ENCODE results near the gene TSC22D2. TPM values are rescaled to one million over a fixed set of nuclear protein-coding genes. Genes with fewer than 3 reads are reported as not detected.
A peak's percentile ranks its signal among the peaks of the same experiment; 100 is the strongest.

Gene TSC22D2
- total and polyA plus RNA-seq, 2 of the 4 experiments (the other 2 are of a cell fraction), result 12.2 to 20.5 TPM

- Histone ChIP-seq H3K27me3 (ENCODE audit: control insufficient read depth, insufficient read depth, low read length) (no peaks in the 10 kb centered on the region), H3K14ac (replicated peaks; ENCODE audit: low read depth, low read length) (no peak overlapping the region; the same call in 1 of the 2 replicates), H3K9ac (ENCODE audit: low read depth, low read length) (no peak overlapping the region), H3K9me1 (ENCODE audit: insufficient read depth, low read length) (peaks cover 7% of the 10 kb centered on the region), H3K79me1 (ENCODE audit: low read depth in 1 of 2, low read length in 2 of 2) (peaks cover 6 to 48% of the 10 kb centered on the region in 2 experiments; a peak in 3 of 4 replicates), H3K4me3 (ENCODE audit: insufficient read depth, low read depth, low read length) (no peak overlapping the region), H3K56ac (ENCODE audit: extremely low read depth, insufficient read depth, low read length) (no peak overlapping the region), H2BK120ac (ENCODE audit: low read depth, low read length) (peak overlapping the region; percentile 59; the same call in 1 of the 2 replicates), H3K23ac (ENCODE audit: low read depth, low read length) (no peak overlapping the region), H4K5ac (ENCODE audit: low read depth, low read length) (no peak overlapping the region), H3K4me1 (ENCODE audit: control insufficient read depth, insufficient read depth, low read length) (peaks cover 12% of the 10 kb centered on the region), H3K18ac (ENCODE audit: low read depth, low read length) (no peak overlapping the region; the same call in 1 of the 2 replicates), H3K27ac (ENCODE audit: insufficient read depth, low read length) (peak overlapping the region; percentile 51; the same call in 1 of the 2 replicates), H2AK9ac (replicated peaks; ENCODE audit: low read depth, low read length, poor library complexity) (no peak overlapping the region), H2AK5ac (ENCODE audit: low read depth, low read length) (no peak overlapping the region), H2BK15ac (ENCODE audit: low read depth, low read length) (no peak overlapping the region), H2BK20ac (ENCODE audit: low read depth, low read length) (no peak overlapping the region), H3K36me3 (ENCODE audit: control insufficient read depth, insufficient read depth, low read length) (peaks cover 2% of the 10 kb centered on the region; the same call in 1 of the 2 replicates), H2BK5ac (ENCODE audit: low read depth, low read length, poor library complexity, severe bottlenecking) (peak overlapping the region; percentile 95), H4K20me1 (ENCODE audit: insufficient read depth, low read length) (peaks cover 29% of the 10 kb centered on the region; the same call in 1 of the 2 replicates), H3K4ac (ENCODE audit: low read depth, low read length) (peak overlapping the region; percentile 59; the same call in 1 of the 2 replicates), H4K8ac (ENCODE audit: low read depth in 2 of 2, low read length in 2 of 2) (peak overlapping the region in 1 of 2 experiments; percentile 4; a peak in 1 of 4 replicates), H2AFZ (replicated peaks; ENCODE audit: low read length, poor library complexity) (no peak overlapping the region), H3K9me3 (ENCODE audit: control insufficient read depth, insufficient read depth, low read length) (no peaks in the 10 kb centered on the region), H4K91ac (ENCODE audit: insufficient read depth, low read depth, low read length) (no peak overlapping the region), H3K4me2 (ENCODE audit: low read depth, low read length) (peak overlapping the region; percentile 92)
- peak; percentile 85 for DNase-seq
- ATAC-seq (ENCODE audit: low read depth), result peak; percentile 81
- POLR2A ChIA-PET (ENCODE audit: unreplicated experiment), result no interaction called here
- no TSS peak for BruUV-seq (replicated peaks)
- in situ Hi-C loops (cut with MboI; ENCODE audit: low sequenced_read_pairs), result no loop called here
- TF ChIP-seq FOS (IDR thresholded peaks at IDR 0.05; ENCODE audit: low read depth, low read length) (peak; percentile 59), CEBPB (IDR thresholded peaks at IDR 0.05; ENCODE audit: low read depth, low read length) (peak; percentile 55), CHD1 (IDR thresholded peaks at IDR 0.05; ENCODE audit: low read depth, low read length) (no peak), ELK1 (IDR thresholded peaks at IDR 0.05; ENCODE audit: borderline replicate concordance, low read depth, low read length) (no peak)
- intact Hi-C loops (cut with micrococcal nuclease), result loop anchor here (2.0 kb wide), 1 partner anchor 34 kb away; no protein-coding TSS in a partner anchor
- dilution Hi-C loops (cut with HindIII; ENCODE audit: low sequenced_read_pairs, unreplicated experiment), result no loop called here
- CTCF ChIA-PET, result no interaction called here
Observed at GRCh38 chr3:150449169-150449721, 41.1 kb downstream of the TSC22D2 start.
